ENCODE measurements around the gene YWHAB.

YWHAB gene

DNA sequence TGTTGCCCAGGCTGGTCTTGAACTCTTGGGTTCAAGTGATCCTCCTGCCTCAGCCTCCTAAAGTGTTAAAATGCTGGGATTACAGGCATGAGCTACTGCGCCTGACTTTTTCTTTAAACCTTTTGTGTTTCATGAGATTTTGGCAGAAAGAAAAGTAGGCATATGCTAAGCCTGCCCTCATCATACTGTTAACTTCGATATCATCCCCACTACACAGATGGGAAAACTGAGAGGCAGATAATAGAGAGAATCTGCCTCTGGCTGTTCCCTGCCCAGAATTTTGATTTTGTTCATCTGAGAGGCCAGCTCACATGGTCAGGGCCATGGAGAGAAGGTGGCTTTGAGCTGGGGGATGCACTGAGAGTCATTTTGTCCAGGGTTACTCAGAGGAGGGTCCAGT, 31.9 kb downstream of the YWHAB start:
- DNase-seq, result no peak

DNA sequence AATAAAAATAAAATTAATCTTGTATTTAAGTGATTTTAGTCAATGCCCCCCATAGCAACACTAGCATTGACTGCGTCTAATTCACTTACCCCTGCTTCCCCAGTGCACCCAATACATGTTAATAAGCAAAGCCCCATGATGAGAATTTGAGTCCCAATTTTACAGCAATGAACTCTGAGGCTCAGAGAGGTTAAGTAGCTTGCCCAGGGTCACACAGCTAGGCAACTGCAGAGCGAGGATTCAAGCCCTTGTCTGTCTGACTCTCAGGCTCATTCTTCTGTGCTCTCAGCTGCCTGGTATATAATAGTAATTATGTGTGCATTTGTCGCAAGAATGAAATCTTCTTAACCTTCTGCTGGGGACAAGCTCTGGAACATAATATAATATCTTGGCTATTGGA, 32.8 kb downstream of the YWHAB start:
- DNase-seq, result no peak

DNA sequence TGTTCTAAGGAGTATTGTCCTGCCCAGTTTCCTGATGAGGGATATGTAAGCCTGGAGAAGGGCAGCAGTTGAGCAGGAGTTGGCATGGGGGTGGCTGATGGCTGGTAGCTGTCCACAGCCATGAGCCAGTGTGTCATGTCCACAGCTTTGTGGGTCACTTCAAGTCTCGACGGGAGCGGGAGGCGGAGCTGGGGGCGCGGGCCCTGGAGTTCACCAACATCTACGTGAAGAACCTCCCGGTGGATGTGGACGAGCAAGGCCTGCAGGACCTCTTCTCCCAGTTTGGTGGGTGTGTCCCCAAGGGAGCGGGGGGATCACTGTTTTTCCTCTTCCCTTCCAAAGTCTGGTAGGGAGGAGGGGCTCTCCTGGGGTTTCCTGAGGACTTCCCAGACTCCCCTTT, 33.3 kb downstream of the YWHAB start:
- DNase-seq, result no peak

DNA sequence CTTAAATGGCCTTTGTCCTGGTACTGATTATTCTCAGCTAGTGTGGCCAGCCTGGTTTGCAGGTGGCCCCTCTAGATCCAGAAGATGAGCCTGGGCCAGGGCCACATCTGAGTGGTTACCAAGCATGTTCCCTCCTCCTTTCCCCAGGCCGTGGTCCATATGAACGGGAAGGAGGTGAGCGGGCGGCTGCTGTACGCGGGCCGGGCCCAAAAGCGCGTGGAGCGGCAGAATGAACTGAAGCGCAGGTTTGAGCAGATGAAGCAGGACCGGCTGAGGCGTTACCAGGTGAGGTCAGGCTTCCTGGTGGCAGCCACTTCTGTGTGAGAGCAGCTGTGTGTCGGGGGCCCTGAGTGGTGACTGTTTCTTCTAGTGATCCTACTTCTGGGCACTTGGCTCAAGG, 35.9 kb downstream of the YWHAB start:
- DNase-seq, result no peak

DNA sequence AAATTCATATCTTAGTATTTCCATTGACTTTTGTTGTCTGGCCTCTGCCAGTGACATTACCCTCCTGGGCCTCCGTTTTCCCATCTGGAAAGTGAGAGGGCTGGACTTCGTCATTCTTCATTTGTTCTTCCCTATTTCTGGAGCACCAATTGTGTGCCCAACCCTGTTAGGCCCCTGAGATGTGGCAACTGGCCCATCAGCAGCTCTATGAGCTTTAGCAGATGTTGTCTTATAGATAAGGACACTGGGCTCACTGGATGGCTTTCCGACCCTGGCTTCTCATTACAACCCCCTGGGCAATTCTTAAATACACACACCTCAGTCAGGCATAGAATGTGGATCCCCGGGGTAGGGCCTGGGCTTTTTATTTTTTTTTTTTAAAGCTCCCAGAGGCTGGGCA, 39.0 kb downstream of the YWHAB start:
- peak; percentile 55 for DNase-seq

DNA sequence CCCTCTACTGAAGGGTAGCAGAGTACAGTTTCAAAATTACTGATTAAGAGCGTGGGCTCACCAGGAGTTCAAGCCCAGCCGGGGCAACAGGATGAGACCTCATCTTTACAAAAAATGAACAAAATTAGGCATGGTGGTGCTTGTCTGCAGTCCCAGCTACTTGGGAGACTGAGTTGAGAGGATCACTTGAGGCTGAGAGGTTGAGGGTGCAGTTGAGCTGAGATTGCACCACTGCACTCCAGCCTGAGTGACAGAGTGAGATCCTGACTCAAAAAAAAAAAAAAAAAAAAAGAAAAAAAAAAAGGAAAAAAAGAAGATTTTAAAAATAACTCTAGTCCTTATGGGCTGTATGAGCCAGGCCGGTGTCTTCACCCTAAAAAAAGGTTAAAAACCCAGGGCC, 43.1 kb downstream of the YWHAB start:
- DNase-seq, result no peak

DNA sequence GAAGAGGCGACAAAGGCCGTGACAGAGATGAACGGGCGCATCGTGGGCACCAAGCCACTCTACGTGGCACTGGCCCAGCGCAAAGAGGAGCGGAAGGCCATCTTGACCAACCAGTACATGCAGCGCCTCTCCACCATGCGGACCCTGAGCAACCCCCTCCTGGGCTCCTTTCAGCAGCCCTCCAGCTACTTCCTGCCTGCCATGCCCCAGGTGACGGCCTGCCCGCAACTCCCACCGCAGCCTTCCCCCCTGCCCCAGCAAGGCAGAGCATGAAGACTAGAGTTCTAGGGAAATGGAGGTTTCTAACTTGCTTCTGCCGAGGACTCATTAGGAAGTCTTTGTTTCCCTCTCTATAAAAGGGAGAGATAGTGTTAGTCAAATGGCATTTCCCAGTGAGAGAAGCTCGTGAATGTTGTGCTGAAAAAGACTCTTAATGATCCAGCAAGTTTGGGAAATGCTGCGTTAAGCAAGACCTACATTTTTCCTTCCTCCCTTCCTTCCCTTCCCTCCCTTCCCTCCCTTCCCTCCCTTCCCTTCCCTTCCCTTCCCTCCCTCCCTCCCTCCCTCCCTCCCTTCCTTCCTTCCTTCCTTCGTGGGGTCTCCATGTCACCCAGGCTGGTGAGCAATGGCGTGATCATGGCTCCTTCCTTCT, 45.1 kb downstream of the YWHAB start:
- no peak for DNase-seq

DNA sequence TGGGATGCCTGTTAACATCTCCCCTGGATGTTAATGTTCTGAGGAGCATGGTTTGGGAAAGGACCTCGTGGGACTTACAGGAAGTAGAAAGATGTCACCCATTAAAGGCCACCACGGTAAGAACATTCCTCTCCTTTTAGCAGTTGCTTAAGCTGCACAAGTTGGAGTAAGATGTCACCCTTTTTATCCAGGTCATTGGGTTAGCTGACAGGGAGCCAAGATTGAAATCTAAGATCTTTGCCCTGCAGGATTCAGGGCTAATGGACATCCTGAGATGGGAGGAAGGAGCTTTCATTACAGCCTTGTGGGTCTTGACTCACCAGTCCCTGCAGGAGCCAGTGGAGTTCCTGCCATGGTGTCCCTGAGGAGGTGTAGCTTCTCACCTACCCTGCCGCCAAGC, 46.4 kb downstream of the YWHAB start:
- no peak for DNase-seq

DNA sequence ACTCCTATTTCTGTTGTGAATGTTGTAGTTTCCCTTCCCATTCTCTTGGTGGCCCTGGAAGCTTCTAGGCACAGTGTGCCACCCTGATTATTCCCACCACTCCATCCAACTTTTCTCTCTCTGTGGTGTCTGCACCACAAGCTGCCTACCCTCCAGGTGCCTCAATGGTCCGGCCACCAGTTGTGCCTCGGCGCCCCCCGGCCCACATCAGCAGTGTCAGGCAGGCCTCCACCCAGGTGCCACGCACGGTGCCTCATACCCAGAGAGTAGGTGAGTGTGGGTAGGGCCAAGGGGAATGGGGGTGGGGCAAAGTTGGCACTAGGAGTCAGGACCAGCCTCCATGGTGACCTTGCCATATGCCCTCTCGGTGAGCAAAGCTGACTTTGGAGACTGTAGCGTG, 47.4 kb downstream of the YWHAB start:
- DNase-seq, result no peak

DNA sequence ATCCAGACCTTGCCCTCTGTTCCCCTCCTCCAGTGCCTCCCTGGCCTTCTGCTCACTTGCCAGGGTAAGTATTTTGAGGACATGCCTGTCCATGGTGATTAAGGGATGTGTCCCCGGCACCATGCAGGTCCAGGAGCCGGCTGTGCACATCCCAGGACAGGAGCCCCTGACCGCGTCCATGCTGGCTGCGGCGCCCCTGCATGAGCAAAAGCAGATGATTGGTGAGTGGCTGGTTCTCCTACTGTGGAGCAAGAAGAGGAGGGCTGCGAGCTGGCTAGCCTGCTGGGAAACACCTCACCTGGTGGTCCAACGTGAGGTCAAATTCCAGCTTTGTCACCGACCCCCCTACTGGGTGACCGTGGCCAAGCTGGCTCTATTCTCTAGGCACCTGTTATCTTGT, 51.0 kb downstream of the YWHAB start:
- DNase-seq, result no peak

DNA sequence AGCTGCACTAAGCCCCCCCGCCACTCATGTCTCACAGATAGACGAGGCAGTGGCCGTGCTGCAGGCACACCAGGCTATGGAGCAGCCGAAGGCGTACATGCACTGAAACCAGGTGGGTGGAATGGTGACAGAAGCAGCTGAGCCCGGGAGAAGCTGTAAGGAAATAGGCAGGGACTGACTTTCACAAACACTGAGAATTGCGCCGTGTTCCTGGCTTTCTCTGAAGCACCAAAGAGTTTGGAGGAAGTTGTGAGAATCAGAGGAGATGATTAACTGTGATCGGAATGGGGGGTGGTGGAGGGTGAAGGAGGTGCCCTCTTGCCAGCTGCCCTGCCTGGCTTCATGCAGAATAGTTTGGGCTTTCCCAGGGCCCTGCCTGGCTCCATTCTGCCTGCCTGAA, 53.1 kb downstream of the YWHAB start:
- no peak for DNase-seq

DNA sequence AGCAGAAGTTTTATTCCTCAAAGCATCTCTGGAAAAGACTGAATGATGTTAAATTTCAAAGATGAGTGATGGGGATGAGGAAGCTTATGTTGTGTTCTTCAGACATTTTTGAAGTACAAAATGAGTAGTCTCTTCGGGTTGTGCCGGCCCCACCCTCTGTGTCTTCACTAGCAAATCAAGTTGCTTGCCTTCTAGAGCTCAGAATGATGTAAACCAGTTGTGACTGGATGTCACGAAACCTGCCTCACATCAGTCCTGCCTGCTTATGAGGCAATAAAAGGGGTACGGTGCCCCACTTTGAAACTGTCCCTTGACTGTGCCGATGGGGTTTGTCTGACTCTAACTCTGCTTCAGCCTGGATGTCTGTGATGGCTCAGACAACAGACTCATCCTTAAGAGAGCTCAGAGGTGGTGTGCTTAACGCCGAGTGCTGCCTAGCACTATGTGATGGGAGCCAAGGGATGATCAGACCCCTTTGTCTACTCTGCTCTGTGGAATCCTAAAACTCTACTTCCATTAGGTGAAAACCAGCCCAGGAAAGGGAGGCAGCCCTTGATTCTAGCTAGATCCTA, 55.7 kb downstream of the YWHAB start:
- DNase-seq, result no peak

DNA sequence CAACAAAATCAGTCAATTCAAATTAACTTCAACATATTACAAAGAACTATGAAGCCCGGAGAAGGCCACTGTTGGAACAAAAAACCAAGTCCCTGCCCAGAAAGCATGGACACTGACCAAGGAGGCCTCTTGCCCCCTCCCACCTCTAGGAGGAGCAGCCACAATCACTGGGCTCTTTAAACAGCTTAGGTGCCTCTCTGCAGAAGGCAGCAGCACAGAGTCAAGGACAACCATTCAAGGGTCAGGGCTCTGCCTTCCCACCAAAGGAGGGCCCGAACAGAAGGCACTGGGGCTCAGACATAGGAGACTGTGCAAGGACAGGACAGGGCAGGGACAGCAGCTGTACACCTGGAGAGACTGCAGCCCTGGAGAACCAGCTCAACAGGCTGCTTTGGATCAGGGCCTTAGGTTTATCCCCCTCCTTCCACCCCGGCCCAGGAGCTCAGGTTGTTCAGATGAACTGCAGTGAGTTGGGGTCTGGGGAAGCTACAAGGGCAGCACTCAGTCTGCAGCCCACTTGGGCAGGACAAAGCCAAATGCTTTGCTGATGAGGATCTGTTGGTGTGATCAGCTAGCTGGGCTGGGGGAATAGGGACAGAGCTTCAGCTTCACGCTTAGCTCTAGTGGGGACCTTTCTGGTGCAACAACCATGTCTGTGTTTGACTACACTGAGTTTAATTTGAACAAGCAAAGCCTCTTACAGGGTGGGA, 56.9 kb downstream of the YWHAB start:
- no peak for DNase-seq

DNA sequence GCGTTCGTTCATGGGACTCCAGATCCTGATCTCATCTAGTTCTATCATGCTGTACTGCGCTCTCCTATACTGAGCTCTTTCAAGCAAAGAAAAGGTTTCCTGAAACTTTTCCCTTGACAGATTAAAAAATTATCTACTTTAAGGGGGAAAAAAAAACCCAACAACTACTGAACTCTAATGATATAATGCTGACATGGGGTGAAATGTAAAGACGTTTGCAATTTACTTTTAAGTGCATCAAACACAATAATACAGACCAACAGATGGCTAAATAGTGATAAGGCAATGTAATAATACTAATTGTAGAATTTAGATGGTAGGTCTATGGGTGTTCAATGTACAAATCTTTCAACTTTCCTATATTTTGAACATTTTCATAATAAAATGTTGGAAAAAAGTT, 58.3 kb downstream of the YWHAB start:
- DNase-seq, result no peak

DNA sequence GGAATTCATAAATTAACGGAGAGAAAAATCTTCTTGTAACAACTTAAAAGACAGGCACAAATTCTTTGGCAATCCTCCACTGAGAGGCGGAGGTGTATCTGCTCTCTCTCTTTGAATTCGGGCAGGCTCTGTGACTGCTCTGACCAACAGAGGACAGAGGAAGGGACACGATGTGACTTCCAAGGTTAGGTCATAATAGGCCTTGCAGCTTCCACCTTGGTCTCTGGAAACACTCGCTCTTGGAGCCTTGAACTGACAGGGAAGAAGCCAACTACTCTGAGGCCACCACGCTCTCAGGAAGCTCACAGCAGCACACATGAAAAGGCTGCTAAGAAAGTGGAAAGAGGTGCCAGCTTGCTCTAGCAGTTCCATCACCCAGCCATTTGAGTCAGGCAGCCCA, 59.8 kb downstream of the YWHAB start:
- no peak for DNase-seq

DNA sequence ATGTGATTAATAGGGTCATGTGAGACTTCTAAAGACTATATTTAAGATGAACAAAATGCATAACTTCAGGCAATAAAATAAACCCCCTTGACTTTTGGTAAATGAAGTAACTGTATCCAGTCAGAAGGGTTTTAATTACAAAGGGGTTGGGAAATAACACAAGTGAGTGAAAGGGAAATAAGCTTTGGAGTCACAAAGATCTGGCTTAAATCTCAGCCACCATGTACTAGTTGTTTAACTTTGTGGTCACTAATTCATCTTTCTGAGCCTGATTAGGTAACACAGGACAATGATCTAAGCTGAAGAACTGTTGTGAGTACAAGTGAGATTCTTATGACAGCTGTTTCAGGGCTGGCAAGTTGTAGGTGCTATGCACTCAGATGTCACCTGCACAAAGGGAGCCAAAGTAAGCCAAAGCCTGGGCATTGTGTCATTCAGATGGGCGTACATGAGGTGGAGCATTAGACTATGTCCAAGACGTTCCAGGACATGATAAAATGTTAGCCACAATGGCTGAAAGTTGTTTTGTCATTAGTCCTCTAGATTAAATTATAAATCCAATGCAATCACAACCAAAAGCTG, 60.9 kb downstream of the YWHAB start:
- DNase-seq, result no peak

DNA sequence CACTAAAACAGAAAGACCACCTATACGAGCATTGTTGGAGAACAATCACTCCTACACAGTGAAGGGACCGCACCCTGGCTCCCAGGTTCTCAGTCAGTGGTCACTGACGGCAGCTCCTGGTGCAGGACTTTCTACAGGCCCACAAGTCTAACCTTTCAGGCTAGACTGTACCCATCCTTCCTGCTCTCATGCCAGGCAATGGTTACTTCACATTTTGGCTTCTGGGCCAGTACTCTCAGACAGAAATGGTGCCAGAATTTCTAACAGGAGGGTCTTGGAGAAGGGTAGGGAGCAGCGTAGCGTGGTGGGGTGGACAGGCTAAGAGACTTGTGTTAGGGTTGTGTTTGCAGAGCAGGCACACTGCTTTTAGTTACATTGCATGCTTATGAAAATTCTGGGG, 62.6 kb downstream of the YWHAB start:
- no peak for DNase-seq

DNA sequence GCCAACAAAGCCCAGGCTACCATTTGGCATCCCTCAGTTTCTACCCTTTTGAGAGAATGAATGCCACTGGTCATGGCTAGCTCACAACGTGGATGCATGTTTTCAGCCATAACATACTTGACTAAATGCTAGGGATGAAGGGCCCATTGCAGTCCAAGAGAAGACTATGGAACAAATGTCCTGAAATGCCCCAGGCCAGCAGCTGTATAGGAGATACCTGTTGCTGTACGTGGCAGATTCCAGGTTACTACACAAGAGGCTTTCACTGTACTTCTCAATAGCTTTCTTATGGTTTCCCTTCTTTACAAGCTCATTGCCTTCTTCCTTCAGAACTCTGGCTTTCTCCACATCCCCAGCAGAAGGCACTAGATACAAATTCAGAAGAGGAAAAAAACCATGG, 63.0 kb downstream of the YWHAB start:
- DNase-seq, result no peak

DNA sequence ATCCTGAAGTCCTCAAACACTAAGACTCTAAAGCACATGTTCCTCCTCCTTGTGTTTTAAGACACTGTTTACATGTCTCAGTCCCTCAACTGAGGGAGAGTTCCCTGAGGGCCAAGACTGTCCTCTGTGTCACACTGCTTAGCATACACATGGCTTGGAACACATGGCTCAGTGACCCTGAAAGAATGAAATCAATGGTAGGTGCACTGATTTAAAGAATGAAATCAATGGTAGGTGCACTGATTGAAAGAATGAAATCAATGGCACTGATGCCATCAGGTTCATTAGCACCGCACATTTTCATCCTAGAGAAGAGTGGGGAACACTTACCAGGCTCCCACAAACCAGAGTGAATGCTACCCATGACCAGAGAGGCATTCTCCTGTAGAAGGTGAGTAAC, 64.9 kb downstream of the YWHAB start:
- no peak for DNase-seq

DNA sequence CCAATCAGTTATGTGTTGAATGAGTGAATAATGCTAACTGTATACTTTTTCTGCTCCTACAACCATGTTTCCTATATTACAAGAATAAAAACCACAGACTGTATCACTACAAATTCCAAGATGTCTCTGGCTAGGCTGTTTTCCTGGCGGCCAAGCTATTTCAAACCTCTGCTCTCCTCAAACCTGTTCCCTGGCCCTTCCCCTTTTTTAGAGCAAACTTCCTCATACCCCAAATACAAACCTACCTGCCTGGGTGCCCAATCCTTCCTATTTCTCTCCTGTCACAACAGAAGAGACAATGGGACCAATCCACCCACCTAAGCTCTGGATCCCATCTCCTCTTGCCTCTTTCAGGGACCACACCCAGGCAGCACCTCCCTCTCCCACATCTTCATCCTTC, 67.2 kb downstream of the YWHAB start:
- DNase-seq, result no peak

DNA sequence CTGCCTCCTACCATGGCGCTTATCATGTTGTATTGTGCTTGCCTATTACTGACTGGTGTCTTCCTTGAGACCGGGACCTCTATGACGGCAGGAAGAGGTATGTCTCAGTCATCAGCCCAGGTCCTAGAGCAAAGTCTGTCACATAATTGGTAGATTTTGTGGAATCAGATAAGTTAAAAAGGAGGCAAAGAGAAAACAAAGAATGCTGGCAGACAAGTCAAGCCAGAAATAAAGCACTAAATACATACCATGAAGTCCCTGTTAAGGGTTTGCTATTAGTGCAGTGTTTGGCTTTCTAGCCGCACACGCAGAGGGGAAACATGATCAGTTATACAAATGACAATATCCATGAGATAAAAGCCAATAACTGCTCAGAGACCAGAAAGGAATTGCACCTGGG, 68.7 kb downstream of the YWHAB start:
- DNase-seq, result no peak

DNA sequence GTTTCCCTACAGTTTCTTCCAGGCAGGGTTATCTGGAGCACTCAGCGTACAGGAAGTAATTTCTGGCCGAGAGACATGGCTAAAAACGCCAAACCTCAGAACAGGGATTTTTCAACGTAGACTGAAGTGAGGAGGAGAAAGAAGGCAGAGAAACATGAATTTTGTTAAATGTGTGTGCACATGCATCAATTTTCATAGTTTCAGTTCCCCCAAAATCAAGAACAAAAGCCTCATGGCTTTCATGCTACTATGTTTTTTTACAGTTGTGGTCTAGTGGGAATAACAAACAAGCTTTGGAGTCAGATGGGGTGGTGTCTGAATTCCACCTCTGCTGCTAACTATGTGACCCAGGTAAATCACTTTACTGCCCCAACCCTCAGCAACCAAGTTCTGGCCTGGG, 69.8 kb downstream of the YWHAB start:
- no peak for DNase-seq

DNA sequence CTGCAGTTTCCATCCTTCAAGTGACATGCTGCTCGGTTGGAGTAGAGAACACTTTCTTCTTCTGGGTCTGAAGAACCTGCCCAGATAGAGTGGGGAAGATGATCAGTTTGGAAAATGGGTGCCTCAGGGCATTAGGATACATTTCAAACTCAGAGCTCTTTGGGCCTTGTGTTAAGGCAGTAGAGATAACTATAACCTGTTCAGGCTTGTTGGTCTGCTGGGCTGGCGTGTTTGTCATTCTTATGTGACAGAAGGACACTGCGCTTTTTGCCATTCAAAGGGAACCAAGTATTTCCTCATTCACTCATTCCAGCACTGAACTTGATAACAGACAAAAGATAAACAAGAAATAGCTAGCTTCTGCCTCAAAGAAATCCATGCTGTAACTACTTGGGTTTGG, 70.9 kb downstream of the YWHAB start:
- DNase-seq, result no peak

Measured in OCI-M1 (cell line).